Endothelial cell of umbilical vein (primary cell): ENCODE results near the gene SLC39A11. TPM values are rescaled to one million over a fixed set of nuclear protein-coding genes. Genes with fewer than 3 reads are reported as not detected.

ENCODE experiments used
- BruUV-seq: library from RNA; stranded (reverse); fragments of 400-500 nt; replicated peaks from 2 replicates; lab custom pipeline; 2021; lab: Mats Ljungman, UMichigan
- CTCF ChIA-PET: fragments of 300-600, 350-600 bp; sonication (Branson Sonifier 250); formaldehyde crosslinking; loops from one replicate; lab custom pipeline; 2021; ENCODE audit warnings: antibody characterized with exemption, inconsistent platforms; lab: Charles Lee
- POLR2A ChIA-PET: fragments of 300-600, 350-600 bp; sonication (Branson Sonifier 250); formaldehyde crosslinking; loops from one replicate; lab custom pipeline; 2021; ENCODE audit warnings: antibody characterized with exemption, inconsistent platforms; lab: Charles Lee
- DNase-seq: peaks from one replicate; pipeline ENCODE4 v3.0.0-alpha.2; 2011; ENCODE audit warnings: low read depth, low spot score
- FAIRE-seq: peaks from 2 replicates; lab custom pipeline; 2011; peaks lifted over from hg19 to GRCh38; lab: Jason Lieb, UNC
- H2AFZ ChIP-seq: 2 replicates; pipeline ENCODE4 v1.6.0; 2012; ENCODE audit warnings: low read depth, low read length, control low read depth, inconsistent platforms
- H3K27ac ChIP-seq: 2 replicates; pipeline ENCODE4 v1.5.1; 2011; ENCODE audit warnings: low read depth, mild to moderate bottlenecking, control low read depth, low read length, moderate library complexity; ENCODE audit not compliant: insufficient read depth
- H3K27me3 ChIP-seq, 2 experiments: 2 replicates each; pipeline versions ENCODE4 v1.6.0 to v1.6.1; 2011; ENCODE audit warnings: low read length in 2 of 2, mixed read lengths in 1 of 2; ENCODE audit not compliant: control insufficient read depth in 2 of 2, insufficient read depth in 2 of 2
- H3K36me3 ChIP-seq, 2 experiments: 2 replicates in 1 of 2; 3 replicates in 1 of 2; pipeline ENCODE4 v1.5.1; 2011; ENCODE audit warnings: low read length in 2 of 2, mild to moderate bottlenecking in 1 of 2, moderate library complexity in 1 of 2; ENCODE audit not compliant: control insufficient read depth in 2 of 2, insufficient read depth in 2 of 2; ENCODE audit errors: extremely low read depth in 1 of 2
- H3K4me1 ChIP-seq: 3 replicates; pipeline ENCODE4 v1.5.1; 2011; ENCODE audit warnings: mild to moderate bottlenecking, low read length; ENCODE audit not compliant: control insufficient read depth, insufficient read depth; ENCODE audit errors: extremely low read depth
- H3K4me2 ChIP-seq: 2 replicates; pipeline ENCODE4 v1.6.1; 2011; ENCODE audit warnings: low read length, control low read depth, mixed read lengths; ENCODE audit not compliant: insufficient read depth
- H3K4me3 ChIP-seq, 3 experiments: fragments of 200-600 bp in 1 of 3; sonication (generic), shearing (Covaris generic) in 1 of 3; replicated peaks in 1 of 3; 2 replicates each; pipeline ENCODE4 v1.5.1; 2011 to 2016; ENCODE audit warnings: control low read depth in 3 of 3, low read length in 3 of 3, mild to moderate bottlenecking in 2 of 3, inconsistent platforms in 1 of 3, low read depth in 1 of 3, moderate library complexity in 1 of 3; ENCODE audit not compliant: insufficient read depth in 1 of 3
- H3K79me2 ChIP-seq: 2 replicates; pipeline ENCODE4 v1.6.0; 2012; ENCODE audit warnings: low read length, inconsistent platforms; ENCODE audit not compliant: control insufficient read depth, insufficient read depth
- H3K9ac ChIP-seq: replicated peaks from 2 replicates; pipeline ENCODE3; 2011; ENCODE audit warnings: low read length, control low read depth; ENCODE audit not compliant: insufficient read depth; ENCODE audit errors: extremely low read depth
- H3K9me1 ChIP-seq: replicated peaks from 3 replicates; pipeline ENCODE4 v1.6.0; 2011; ENCODE audit warnings: mild to moderate bottlenecking, low read length; ENCODE audit not compliant: control insufficient read depth, insufficient read depth; ENCODE audit errors: extremely low read depth
- H3K9me3 ChIP-seq: replicated peaks from 2 replicates; pipeline ENCODE4 v1.5.1; 2012; ENCODE audit warnings: low read length, inconsistent platforms; ENCODE audit not compliant: control insufficient read depth, insufficient read depth
- H4K20me1 ChIP-seq: replicated peaks from 2 replicates; pipeline ENCODE3; 2011; ENCODE audit warnings: mild to moderate bottlenecking, low read length; ENCODE audit not compliant: control insufficient read depth, insufficient read depth; ENCODE audit errors: extremely low read depth
- EZH2 ChIP-seq: IDR thresholded peaks from 2 replicates; pipeline ENCODE4 v1.6.1; 2012; ENCODE audit warnings: borderline replicate concordance, low read depth, mild to moderate bottlenecking, moderate library complexity, low read length, inconsistent platforms; ENCODE audit not compliant: severe bottlenecking
- FOS ChIP-seq: IDR thresholded peaks from 2 replicates; pipeline ENCODE4 v1.6.1; 2011; ENCODE audit warnings: mild to moderate bottlenecking, low read length, moderate library complexity, borderline replicate concordance; ENCODE audit not compliant: insufficient read depth
- GATA2 ChIP-seq: IDR thresholded peaks from 2 replicates; pipeline ENCODE4 v1.7.0; 2011; ENCODE audit warnings: low read depth, mild to moderate bottlenecking, moderate library complexity, mixed read lengths, low read length; ENCODE audit not compliant: insufficient read length, insufficient read depth
- JUN ChIP-seq: IDR thresholded peaks from 2 replicates; pipeline ENCODE4 v1.6.1; 2011; ENCODE audit warnings: borderline replicate concordance, low read depth; ENCODE audit not compliant: insufficient read length, insufficient read depth
- MYC ChIP-seq: IDR thresholded peaks from one replicate; pipeline ENCODE4 v1.6.1; 2011; ENCODE audit warnings: mild to moderate bottlenecking, low read depth, low read length
- POLR2A ChIP-seq: IDR thresholded peaks from 2 replicates; pipeline ENCODE4 v1.6.1; 2012; ENCODE audit warnings: low read depth, mild to moderate bottlenecking, control low read depth, low read length
- POLR2AphosphoS5 ChIP-seq: IDR thresholded peaks from 2 replicates; pipeline ENCODE4 v1.6.1; 2012; ENCODE audit warnings: low read depth, mild to moderate bottlenecking, control low read depth, low read length, moderate library complexity; ENCODE audit not compliant: insufficient read depth
- dilution Hi-C: fragments of 300-500 bp; cut with MboI; formaldehyde crosslinking; loops from one replicate; pipeline ENCODE4 v1.15.0; 2019; ENCODE audit warnings: low sequenced_read_pairs; ENCODE audit not compliant: extremely low pct_ligation_motif_present
- intact Hi-C: fragments of 100-400 bp; cut with micrococcal nuclease; formaldehyde crosslinking; loops from one replicate; pipeline ENCODE4 v1.10.0; 2022
- polyA plus RNA-seq, 4 experiments: library from polyadenylated mRNA; depleted of rRNA in 3 of 4; stranded (reverse) in 3 of 4; unstranded in 1 of 4; fragments of >200 nt; gene quantifications; 2 replicates each; pipeline versions ENCODE4 v1.2.1 to v1.2.3, GENCODE V29; 2011 to 2012; ENCODE audit warnings: missing spikeins in 1 of 4
- total RNA-seq: library from RNA; stranded (reverse); gene quantifications from 2 replicates; pipeline ENCODE4 v1.2.3, GENCODE V29; 2021
- TF ChIP-seq, protein P1 (sequence below), 2 donors: IDR thresholded peaks; 1 replicate in 1 of 2; 2 replicates in 1 of 2; pipeline ENCODE4 v1.5.1; 2011; ENCODE audit warnings: low read length in 2 of 2, mild to moderate bottlenecking in 2 of 2, moderate library complexity in 2 of 2, control low read depth in 1 of 2, inconsistent platforms in 1 of 2, low read depth in 1 of 2; ENCODE audit not compliant: insufficient read depth in 1 of 2; ENCODE audit errors: extremely low read depth in 1 of 2
- TF ChIP-seq, protein P2 (sequence below): IDR thresholded peaks from 2 replicates; pipeline ENCODE4 v1.6.1; 2011; ENCODE audit not compliant: insufficient read depth, insufficient read length

Gene SLC39A11
- total and polyA plus RNA-seq, 2 donors (not counting 3 experiments of a cell fraction or from before 2014, with no cell fraction given): 8.1 to 11.9 TPM

DNA sequence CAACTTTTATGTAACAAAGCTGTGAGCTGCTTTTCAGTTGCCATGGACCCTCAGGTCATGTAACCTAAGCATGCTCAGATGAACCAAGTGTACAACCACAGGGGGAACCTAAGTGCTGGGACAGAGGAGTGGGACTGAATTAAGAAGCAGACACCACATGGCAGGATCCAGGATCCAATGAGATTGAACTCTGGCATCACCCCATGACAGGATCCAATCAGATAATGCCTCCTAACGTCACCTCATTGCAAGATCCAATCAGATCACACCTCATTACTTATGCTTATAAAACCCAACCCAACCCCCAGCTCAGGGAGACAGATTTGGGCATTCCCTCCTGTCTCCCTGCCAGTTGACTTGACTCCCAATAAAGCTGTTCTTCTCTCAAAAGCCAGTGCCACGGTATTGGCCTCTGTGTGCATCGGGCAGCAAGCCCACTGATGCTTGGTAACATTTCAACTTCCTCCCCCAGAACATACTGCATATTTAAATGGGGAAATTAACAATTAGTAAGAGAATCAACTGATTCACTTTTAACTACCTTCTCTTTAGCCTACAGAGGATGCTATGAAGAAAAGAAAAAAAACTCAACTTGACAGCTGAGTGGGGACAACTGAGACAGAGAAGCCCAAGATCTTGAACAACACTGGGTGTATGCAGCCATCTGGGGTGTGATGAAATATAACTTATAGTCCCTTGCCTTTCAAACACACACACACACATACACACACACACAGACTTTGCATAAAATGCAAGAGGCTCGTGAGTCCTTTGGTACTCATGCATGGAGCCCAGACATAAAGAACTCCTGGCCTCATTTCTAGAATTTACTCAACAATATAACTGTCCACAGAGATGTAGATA, 148.4 kb downstream of the SLC39A11 start:
- H3K27me3 ChIP-seq: no peaks in the 10 kb centered on the region
- no peak overlapping the region for H2AFZ ChIP-seq
- ChIA-PET POLR2A (no interaction called here), CTCF (no interaction called here)
- no peak overlapping the region for H3K9ac ChIP-seq
- H3K9me1 ChIP-seq: no peaks in the 10 kb centered on the region
- H3K36me3 ChIP-seq: no peaks in the 10 kb centered on the region
- H3K4me2 ChIP-seq: no peak overlapping the region
- intact Hi-C loops (no loop called here), dilution Hi-C loops (no loop called here)
- no peaks in the 10 kb centered on the region for H3K79me2 ChIP-seq
- TF ChIP-seq POLR2A: no peak
- no peak for TF ChIP-seq MYC
- no peak for TF ChIP-seq FOS
- TF ChIP-seq, protein P1, sequence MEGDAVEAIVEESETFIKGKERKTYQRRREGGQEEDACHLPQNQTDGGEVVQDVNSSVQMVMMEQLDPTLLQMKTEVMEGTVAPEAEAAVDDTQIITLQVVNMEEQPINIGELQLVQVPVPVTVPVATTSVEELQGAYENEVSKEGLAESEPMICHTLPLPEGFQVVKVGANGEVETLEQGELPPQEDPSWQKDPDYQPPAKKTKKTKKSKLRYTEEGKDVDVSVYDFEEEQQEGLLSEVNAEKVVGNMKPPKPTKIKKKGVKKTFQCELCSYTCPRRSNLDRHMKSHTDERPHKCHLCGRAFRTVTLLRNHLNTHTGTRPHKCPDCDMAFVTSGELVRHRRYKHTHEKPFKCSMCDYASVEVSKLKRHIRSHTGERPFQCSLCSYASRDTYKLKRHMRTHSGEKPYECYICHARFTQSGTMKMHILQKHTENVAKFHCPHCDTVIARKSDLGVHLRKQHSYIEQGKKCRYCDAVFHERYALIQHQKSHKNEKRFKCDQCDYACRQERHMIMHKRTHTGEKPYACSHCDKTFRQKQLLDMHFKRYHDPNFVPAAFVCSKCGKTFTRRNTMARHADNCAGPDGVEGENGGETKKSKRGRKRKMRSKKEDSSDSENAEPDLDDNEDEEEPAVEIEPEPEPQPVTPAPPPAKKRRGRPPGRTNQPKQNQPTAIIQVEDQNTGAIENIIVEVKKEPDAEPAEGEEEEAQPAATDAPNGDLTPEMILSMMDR (IDR thresholded peaks at IDR 0.05; ENCODE audit: extremely low read depth in 1 of 2, insufficient read depth in 1 of 2, low read depth in 1 of 2, low read length in 2 of 2): no peak
- TF ChIP-seq, protein P2, sequence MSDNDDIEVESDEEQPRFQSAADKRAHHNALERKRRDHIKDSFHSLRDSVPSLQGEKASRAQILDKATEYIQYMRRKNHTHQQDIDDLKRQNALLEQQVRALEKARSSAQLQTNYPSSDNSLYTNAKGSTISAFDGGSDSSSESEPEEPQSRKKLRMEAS: no peak
- no peak for TF ChIP-seq JUN
- no peak for TF ChIP-seq EZH2
- no peak for TF ChIP-seq POLR2AphosphoS5
- TF ChIP-seq GATA2: no peak
- no peaks in the 10 kb centered on the region for H3K9me3 ChIP-seq
- no peaks in the 10 kb centered on the region for H3K4me1 ChIP-seq
- DNase-seq (no peak), FAIRE-seq (no peak)
- no peaks in the 10 kb centered on the region for H4K20me1 ChIP-seq
- H3K4me3 ChIP-seq: no peak overlapping the region
- BruUV-seq: no TSS peak
- no peak overlapping the region for H3K27ac ChIP-seq
